Keratinocyte (primary cell): ENCODE data around the gene KCNV2. TPM values are rescaled to one million over a fixed set of nuclear protein-coding genes. Genes with fewer than 3 reads are reported as not detected.

Experiments
- DNase-seq: peaks from one replicate; pipeline ENCODE4 v3.0.0-alpha.2; 2011; ENCODE audit warnings: low read depth, missing footprints, low spot score
- FAIRE-seq: peaks from 2 replicates; lab custom pipeline; 2011; peaks lifted over from hg19 to GRCh38; lab: Jason Lieb, UNC
- H2AFZ ChIP-seq: 2 replicates; pipeline ENCODE4 v1.6.0; 2012; ENCODE audit warnings: low read length, control low read depth, inconsistent platforms; ENCODE audit not compliant: control insufficient read depth
- H3K27ac ChIP-seq: 2 replicates; pipeline ENCODE4 v1.5.1; 2011; ENCODE audit warnings: low read length; ENCODE audit not compliant: control insufficient read depth, insufficient read depth
- H3K27me3 ChIP-seq: 3 replicates; pipeline ENCODE4 v1.6.0; 2011; ENCODE audit warnings: low read length; ENCODE audit not compliant: control insufficient read depth, insufficient read depth; ENCODE audit errors: extremely low read depth
- H3K36me3 ChIP-seq, 2 experiments: 2 replicates in 1 of 2; 3 replicates in 1 of 2; pipeline ENCODE4 v1.5.1; 2011; ENCODE audit warnings: low read length in 2 of 2, mild to moderate bottlenecking in 1 of 2; ENCODE audit not compliant: control insufficient read depth in 2 of 2, insufficient read depth in 2 of 2; ENCODE audit errors: extremely low read depth in 1 of 2
- H3K4me1 ChIP-seq: 3 replicates; pipeline ENCODE4 v1.5.1; 2011; ENCODE audit warnings: low read length; ENCODE audit not compliant: control insufficient read depth, insufficient read depth; ENCODE audit errors: extremely low read depth
- H3K4me2 ChIP-seq: 3 replicates; pipeline ENCODE4 v1.6.0; 2011; ENCODE audit warnings: low read depth, low read length; ENCODE audit not compliant: control insufficient read depth, insufficient read depth; ENCODE audit errors: extremely low read depth
- H3K4me3 ChIP-seq, 3 experiments: fragments of 200-600 bp in 1 of 3; sonication (generic) in 1 of 3; 2 replicates in 2 of 3; 3 replicates in 1 of 3; pipeline ENCODE4 v1.5.1; 2011 to 2016; ENCODE audit warnings: low read length in 3 of 3, mild to moderate bottlenecking in 3 of 3, control low read depth in 2 of 3, inconsistent platforms in 1 of 3, low read depth in 1 of 3, mixed read lengths in 1 of 3, mixed run types in 1 of 3, moderate library complexity in 1 of 3; ENCODE audit not compliant: control insufficient read depth in 2 of 3, insufficient read depth in 2 of 3; ENCODE audit errors: extremely low read depth in 1 of 3
- H3K79me2 ChIP-seq: 2 replicates; pipeline ENCODE4 v1.6.0; 2012; ENCODE audit warnings: low read length; ENCODE audit not compliant: control insufficient read depth, insufficient read depth
- H3K9ac ChIP-seq: 3 replicates; pipeline ENCODE4 v1.6.0; 2011; ENCODE audit warnings: low read length; ENCODE audit not compliant: control insufficient read depth, insufficient read depth; ENCODE audit errors: extremely low read depth
- H3K9me1 ChIP-seq: 3 replicates; pipeline ENCODE4 v1.6.0; 2011; ENCODE audit warnings: low read length; ENCODE audit not compliant: control insufficient read depth, insufficient read depth; ENCODE audit errors: extremely low read depth
- H3K9me3 ChIP-seq: 2 replicates; pipeline ENCODE4 v1.5.1; 2012; ENCODE audit warnings: low read depth, low read length; ENCODE audit not compliant: control insufficient read depth
- H4K20me1 ChIP-seq: 3 replicates; pipeline ENCODE4 v1.6.0; 2011; ENCODE audit warnings: low read length; ENCODE audit not compliant: control insufficient read depth, insufficient read depth; ENCODE audit errors: extremely low read depth
- EZH2 ChIP-seq: IDR thresholded peaks from one replicate; pipeline ENCODE4 v1.6.1; 2012; ENCODE audit warnings: inconsistent platforms, mild to moderate bottlenecking, low read length, moderate library complexity
- dilution Hi-C: fragments of 300-500 bp; cut with MboI; formaldehyde crosslinking; loops from one replicate; pipeline ENCODE4 v1.7.0; 2020; ENCODE audit warnings: low sequenced_read_pairs; ENCODE audit not compliant: extremely low pct_ligation_motif_present
- polyA plus RNA-seq, 5 experiments: library from polyadenylated mRNA; depleted of rRNA in 3 of 5; stranded (reverse) in 3 of 5; stranded (forward) in 1 of 5; unstranded in 1 of 5; fragments of >200 nt; gene quantifications; 1 replicate in 1 of 5; 2 replicates in 3 of 5; 3 replicates in 1 of 5; pipeline versions ENCODE4 v1.2.1 to v1.2.3, GENCODE V29; 2011 to 2012; ENCODE audit warnings: missing spikeins in 2 of 5, low read depth in 1 of 5, low replicate concordance in 1 of 5
- TF ChIP-seq, protein P1 (sequence below), 3 experiments: IDR thresholded peaks in 1 of 3; conservative IDR thresholded peaks in 1 of 3; optimal IDR thresholded peaks in 1 of 3; 2 replicates in 2 of 3; 3 replicates in 1 of 3; pipeline versions ENCODE3 to v1.5.1; 2011; ENCODE audit warnings: low read length in 3 of 3, mild to moderate bottlenecking in 3 of 3, moderate library complexity in 2 of 3, control low read depth in 1 of 3, inconsistent platforms in 1 of 3; ENCODE audit not compliant: insufficient read depth in 2 of 3; ENCODE audit errors: extremely low read depth in 1 of 3

KCNV2 gene
- polyA plus RNA-seq, 1 donor (not counting 4 experiments of a cell fraction or from before 2014, with no cell fraction given), result not detected

GRCh38 chr9:2693056-2693455 is 24.3 kb upstream of the KCNV2 start:
- DNase-seq (no peak), FAIRE-seq (no peak)
- no peak overlapping the region for H3K9ac ChIP-seq
- H4K20me1 ChIP-seq, result no peaks in the 10 kb centered on the region
- TF ChIP-seq, protein P1, sequence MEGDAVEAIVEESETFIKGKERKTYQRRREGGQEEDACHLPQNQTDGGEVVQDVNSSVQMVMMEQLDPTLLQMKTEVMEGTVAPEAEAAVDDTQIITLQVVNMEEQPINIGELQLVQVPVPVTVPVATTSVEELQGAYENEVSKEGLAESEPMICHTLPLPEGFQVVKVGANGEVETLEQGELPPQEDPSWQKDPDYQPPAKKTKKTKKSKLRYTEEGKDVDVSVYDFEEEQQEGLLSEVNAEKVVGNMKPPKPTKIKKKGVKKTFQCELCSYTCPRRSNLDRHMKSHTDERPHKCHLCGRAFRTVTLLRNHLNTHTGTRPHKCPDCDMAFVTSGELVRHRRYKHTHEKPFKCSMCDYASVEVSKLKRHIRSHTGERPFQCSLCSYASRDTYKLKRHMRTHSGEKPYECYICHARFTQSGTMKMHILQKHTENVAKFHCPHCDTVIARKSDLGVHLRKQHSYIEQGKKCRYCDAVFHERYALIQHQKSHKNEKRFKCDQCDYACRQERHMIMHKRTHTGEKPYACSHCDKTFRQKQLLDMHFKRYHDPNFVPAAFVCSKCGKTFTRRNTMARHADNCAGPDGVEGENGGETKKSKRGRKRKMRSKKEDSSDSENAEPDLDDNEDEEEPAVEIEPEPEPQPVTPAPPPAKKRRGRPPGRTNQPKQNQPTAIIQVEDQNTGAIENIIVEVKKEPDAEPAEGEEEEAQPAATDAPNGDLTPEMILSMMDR (optimal IDR thresholded peaks at IDR 0.05 in 1 of 3, IDR thresholded peaks at IDR 0.05 in 1 of 3, conservative IDR thresholded peaks at IDR 0.05 in 1 of 3; ENCODE audit: extremely low read depth in 1 of 3, insufficient read depth in 2 of 3, low read length in 3 of 3), result no peak
- TF ChIP-seq EZH2, result no peak
- H3K27me3 ChIP-seq, result no peaks in the 10 kb centered on the region
- no peaks in the 10 kb centered on the region for H3K9me1 ChIP-seq
- H3K9me3 ChIP-seq, result no peaks in the 10 kb centered on the region
- no peaks in the 10 kb centered on the region for H3K79me2 ChIP-seq
- H3K36me3 ChIP-seq, result no peaks in the 10 kb centered on the region
- no peak overlapping the region for H3K27ac ChIP-seq
- no peaks in the 10 kb centered on the region for H3K4me1 ChIP-seq
- no peak overlapping the region for H2AFZ ChIP-seq
- dilution Hi-C loops, result no loop called here
- H3K4me3 ChIP-seq, result no peak overlapping the region
- H3K4me2 ChIP-seq, result no peak overlapping the region

- Histone ChIP-seq H3K27ac (no peak overlapping the region), H3K9ac (no peak overlapping the region), H3K4me3 (no peak overlapping the region), H3K9me1 (no peaks in the 10 kb centered on the region), H3K4me1 (no peaks in the 10 kb centered on the region), H3K27me3 (no peaks in the 10 kb centered on the region), H4K20me1 (no peaks in the 10 kb centered on the region), H2AFZ (no peak overlapping the region), H3K36me3 (no peaks in the 10 kb centered on the region), H3K9me3 (no peaks in the 10 kb centered on the region), H3K4me2 (no peak overlapping the region), H3K79me2 (no peaks in the 10 kb centered on the region)
- FAIRE-seq (no peak), DNase-seq (no peak)
- TF ChIP-seq, protein P1 (optimal IDR thresholded peaks at IDR 0.05 in 1 of 3, IDR thresholded peaks at IDR 0.05 in 1 of 3, conservative IDR thresholded peaks at IDR 0.05 in 1 of 3; ENCODE audit: extremely low read depth in 1 of 3, insufficient read depth in 2 of 3, low read length in 3 of 3), result no peak
- no peak for TF ChIP-seq EZH2
- dilution Hi-C loops, result no loop called here
Measured at GRCh38 chr9:2697492-2697891, 19.8 kb upstream of the KCNV2 start.
